Stimulated activated CD8-positive, alpha-beta memory T cell treated with anti-CD3 and anti-CD28 coated beads, Interleukin-15, amount 100 ng/mL, for 48 hours (primary cell): Measurements from ENCODE around the gene DCXR.

Experiments
- DNase-seq, 2 donors: peaks; one replicate each; pipeline ENCODE4 v3.0.0-alpha.2; 2020; ENCODE audit warnings: low read depth in 2 of 2

DCXR gene

GRCh38 chr17:81998691-81999438 lies 38.6 kb downstream of the DCXR start:
- DNase-seq: no peak

DNA sequence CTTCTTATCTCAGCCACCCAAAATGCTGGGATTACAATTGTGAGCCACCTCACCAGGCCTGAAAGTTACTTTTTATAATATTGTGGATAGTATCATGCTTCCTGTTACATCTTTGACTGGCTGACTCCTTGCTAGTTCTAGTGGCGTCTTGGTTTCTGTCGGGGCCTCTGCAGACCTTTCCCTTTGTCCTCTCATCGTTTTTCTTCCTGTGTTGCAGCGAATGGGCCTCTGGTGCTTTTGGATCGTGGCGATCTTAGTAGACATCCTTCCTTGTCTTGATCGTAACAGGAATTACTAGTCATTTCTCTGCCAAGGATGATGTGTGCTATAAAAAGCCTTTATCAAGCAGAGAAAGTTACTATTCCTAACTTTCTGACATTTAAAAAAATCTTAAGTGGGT lies 39.3 kb downstream of the DCXR start:
- DNase-seq: no peak

GRCh38 chr17:81996757-81997441 lies 40.6 kb downstream of the DCXR start:
- no peak for DNase-seq

GRCh38 chr17:81996232-81996756 lies 41.2 kb downstream of the DCXR start:
- no peak for DNase-seq

GRCh38 chr17:81995463-81996231 lies 41.9 kb downstream of the DCXR start:
- DNase-seq: no peak

DNA sequence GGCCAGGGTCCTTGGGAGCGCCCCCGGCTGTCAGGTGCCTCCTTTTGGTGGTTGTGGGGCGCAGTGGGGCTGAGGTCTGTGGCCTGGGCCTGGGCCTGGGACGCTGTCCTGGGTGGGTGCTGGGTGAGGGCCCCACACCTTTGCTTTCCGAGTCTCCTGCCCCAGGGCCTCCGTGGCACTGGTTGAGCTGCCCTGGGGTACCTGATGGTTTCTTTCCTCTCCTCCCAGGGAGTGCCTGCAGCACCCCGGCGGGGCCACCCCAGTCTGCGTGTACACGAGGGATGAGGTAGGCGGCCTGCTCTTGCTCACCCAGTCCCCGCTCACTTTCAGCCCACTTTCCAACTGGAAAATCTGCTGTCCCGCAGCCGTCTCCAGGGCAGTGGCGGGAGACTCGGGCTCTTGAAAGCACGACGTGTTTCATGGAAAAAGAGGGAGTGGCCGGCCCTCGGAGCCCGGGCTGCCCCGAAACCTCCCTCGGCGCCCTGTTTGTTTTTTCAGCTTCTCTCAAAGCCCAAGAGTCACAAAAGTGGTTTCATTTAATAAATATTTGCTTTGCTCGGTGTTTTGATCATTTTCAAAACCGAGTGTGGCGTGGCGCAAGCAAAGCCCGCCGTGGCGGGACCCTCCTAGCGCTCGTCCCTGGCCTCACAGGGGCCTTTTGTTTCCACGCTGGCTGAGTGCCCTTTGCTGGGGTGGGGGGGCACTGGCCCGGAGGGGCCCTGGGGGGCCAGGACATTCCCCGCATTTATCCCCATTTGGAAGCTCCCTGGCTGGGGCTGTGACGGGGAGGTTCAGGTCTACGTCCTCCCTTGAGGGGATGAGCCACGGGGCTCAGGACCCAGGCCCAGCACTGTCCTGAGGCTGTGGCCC lies 42.7 kb downstream of the DCXR start:
- DNase-seq: no peak

- no peak for DNase-seq
These were observed 43.5 kb downstream of the DCXR start for GRCh38 chr17:81993729-81994592.

DNA sequence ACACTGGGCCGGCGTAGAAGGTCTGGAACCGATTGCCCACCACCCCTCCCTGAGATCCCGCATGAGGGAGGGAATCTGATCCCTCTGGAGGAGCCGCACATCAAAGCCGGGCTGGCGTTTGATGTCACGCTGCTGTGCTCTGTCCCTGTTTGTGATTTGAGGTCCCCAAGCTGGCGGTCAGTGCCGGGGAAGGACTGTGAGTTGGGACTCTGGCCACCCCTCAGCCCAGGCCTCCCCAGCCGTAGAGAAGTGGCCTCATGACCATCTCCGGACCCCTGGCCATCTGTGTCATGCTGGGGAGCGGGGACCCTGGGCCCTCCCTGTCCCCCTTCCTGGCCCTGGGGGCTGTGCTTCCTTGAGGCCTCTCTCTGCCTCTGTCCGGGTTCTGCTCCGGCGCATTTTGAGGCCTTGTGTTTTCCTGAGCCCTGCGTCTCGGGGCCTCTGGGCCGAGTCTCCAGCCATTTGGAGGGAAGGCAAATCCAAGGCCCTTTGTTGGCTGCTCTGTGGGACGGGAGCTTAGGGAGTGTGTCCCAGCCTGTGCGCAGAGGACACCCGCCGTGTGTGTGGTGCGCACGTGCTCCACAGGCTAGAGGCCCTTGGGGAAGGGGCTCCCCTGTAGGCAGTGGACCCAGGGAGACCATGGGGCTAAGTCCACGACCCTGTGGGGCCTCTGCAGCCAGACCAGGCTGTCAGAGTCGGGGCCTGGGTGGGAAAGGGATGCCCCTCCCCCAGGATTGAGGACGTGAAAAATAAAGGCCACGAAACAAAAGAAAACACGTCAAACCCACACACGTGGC lies 45.0 kb downstream of the DCXR start:
- no peak for DNase-seq

GRCh38 chr17:81991684-81992305 lies 45.7 kb downstream of the DCXR start:
- no peak for DNase-seq

DNA sequence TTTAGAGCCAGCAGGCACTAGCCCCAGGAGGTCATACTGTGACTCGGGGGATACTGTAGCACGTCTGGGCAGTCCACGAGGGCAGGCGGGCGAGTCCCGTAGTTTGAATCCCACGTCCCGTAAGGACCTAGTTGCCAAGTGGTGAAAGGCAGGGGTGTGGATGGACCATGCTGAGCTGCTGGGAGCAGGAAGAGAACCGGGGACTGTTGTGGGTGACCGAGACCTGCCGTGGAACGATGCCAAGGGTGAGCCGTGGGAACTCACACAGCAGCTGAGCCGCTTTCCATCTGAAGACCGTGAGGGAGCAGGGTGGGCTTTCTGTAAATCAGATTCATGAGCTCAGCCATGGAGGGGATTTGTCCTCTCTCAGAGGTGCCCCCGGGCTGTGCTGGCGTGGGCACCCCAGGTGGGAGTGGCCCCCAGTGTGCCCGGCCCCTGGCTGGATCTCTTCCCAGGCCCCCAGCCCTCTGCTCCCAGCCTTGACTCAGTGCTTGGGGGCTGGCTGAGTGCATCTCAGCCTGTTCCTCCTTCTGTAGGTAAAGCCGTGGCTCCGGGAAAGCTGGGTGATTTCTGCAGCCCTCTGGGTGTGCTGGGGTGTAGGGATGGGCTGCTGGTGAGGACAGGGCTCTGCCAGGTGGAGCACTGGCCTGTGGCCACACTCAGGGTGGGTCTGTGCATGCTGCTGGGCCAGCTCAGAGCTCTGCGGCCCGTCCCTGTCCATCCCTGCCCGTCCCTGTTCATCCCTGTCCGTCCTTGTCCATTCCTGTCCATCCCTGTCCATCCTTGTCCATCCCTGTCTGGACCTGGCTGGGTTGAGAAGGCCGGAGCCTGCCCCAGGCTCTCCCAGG lies 46.4 kb downstream of the DCXR start:
- no peak for DNase-seq

- DNase-seq: no peak
These were observed 50.2 kb downstream of the DCXR start for GRCh38 chr17:81987161-81987770.

DNA sequence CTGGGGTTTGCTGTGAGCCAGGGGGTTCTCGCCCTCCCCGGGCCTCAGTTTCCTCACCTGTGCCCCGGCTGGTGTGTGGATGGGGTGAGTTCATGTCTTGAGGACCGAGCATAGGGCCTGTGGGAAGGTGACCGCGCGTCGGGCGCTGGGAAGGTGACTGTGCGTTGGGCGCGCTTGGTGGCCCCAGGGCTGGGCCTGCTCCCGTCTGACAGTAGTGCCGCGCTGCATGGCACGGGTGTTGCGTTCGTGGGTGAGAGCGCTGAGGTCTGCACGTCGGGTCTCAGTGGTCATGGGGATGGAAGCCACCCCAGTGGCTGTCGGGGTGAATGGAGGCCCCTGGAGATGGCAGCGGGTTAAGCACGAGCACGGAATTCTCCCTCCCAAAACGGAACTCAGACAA lies 50.9 kb downstream of the DCXR start:
- no peak for DNase-seq
